GM18507 (cell line): Measurements from ENCODE around the gene AASDH.
"Not testable (repeated sequence)": the region's sequence is repeated elsewhere in the genome, so short reads cannot be mapped to it uniquely, and the experiment has no call there.

ENCODE experiments used
- DNase-seq: peaks from one replicate; pipeline ENCODE4 v3.0.0; 2011; ENCODE audit warnings: low read depth; ENCODE audit not compliant: insufficient read length; ENCODE audit errors: extremely low spot score
- FAIRE-seq: peaks from 2 replicates; lab custom pipeline; 2011; peaks lifted over from hg19 to GRCh38; lab: Jason Lieb, UNC

The AASDH gene

DNA sequence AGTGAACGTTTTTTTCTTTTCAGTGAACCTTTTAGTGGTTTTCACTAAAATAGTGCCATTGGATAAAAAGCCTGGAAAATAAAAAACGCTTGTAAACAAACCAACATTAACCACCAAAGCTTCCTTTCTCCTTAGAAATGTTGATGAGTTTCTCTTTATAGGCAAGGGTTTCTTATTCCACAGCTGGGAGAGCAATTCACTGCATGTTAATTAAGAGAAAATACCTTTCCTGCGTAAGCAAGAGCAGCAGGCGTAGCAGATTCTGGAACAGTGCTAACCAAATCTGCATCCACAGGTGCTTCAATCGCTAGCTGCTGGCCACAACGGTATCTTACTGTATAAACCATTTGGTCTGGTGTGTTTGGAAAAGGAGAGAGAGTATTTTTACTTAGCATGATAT, 13.3 kb upstream of the AASDH start:
- DNase-seq = no peak
- no peak for FAIRE-seq

DNA sequence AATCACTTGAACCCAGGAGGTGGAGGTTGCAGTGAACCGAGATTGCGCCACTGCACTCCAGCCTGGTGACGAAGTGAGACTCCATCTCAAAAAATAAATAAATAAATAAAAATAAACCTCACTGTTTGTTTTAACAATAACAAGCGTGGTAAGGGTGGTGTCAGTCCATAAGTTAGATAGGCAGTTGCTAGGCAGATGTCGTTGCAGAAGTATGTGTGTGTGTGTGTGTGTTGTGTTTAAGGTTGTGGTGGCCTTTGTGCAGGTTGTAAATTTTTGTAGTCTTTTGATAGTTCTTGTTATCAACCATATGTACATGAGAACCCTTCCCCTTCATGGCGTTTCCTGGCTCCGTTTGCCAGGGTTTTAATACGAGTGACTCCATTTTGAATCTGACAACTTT, 4.0 kb upstream of the AASDH start:
- FAIRE-seq = no peak
- DNase-seq = no peak

DNA sequence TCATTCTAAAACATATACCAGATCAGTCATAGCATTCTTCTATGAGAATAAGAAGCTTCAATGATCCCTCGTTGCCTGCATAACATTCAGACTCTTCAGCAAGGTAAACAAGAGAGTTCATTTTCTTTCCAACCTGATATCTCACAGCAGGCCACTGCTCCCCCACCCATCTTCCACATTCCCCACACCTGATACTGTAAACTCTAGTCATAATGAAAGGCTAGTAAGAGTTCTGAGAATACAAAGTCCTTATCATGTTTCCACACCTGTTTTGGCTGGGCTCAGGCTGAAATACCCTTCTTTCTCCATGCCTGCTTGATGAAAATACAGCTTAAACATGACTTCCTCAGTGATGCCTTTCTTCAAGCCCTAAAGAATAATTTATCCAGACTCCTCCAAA, 2.3 kb upstream of the AASDH start:
- FAIRE-seq (no peak), DNase-seq (no peak)

DNA sequence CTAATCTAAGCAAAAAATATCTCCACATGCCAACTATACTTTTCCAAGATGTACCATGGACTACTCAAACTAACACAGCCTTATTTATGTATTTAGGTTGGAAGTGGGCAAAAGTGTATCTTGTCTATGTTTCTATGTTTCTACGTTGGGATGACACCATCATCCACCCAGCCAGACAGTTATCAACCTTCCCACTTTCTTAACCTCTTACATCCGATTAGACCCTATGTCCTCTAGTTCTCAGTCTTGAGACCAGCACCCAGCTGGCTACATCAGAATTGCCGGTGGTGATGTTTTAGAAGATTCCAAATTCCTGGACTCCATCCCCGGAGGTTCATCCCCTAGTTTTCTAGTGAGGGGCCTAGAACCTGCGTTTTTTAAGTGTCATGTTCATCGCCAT, 1.0 kb upstream of the AASDH start:
- FAIRE-seq = peak; percentile 35

DNA sequence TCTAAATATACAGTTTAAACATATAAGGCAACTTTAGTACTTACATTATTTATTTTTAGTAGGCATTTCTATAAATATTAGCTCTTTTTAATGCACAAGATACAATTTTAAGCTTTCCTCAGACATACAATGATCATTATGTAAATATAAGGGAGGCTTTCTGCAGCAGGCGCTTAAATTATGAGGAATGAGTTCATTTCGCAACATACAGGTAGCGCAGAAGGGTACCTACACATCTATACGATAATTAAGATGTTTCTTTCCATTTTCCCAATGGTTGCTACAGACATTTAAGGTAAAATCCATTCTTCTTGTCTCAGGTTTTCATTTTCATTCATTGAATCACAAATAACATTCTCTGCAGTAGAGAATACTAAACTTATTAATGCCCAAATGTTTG, 1.2 kb downstream of the AASDH start:
- DNase-seq = no peak

More for the DNA sequence above, 1.0 kb upstream of the AASDH start:
- DNase-seq = no peak

DNA sequence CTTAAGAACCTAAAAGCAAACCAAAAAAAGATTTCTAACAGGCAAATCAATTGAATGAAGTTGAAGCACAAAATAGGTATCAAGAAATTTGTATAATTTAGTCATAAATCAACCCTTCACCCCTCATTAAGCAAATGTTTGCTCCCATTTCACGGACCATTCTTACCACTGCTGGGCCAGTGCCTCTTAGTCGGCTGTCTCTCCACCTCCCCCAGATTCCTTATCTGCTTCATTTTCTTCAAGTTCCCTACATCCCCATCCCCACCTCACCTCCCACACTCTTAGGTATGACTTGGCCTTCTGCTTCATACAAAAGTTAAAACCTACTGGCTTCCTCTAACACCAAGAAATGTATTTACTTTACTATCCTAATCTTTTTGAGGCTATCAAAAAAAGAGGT, 11.8 kb downstream of the AASDH start:
- DNase-seq = no peak
- FAIRE-seq = no peak

More for the DNA sequence above, 1.2 kb downstream of the AASDH start:
- no peak for FAIRE-seq

DNA sequence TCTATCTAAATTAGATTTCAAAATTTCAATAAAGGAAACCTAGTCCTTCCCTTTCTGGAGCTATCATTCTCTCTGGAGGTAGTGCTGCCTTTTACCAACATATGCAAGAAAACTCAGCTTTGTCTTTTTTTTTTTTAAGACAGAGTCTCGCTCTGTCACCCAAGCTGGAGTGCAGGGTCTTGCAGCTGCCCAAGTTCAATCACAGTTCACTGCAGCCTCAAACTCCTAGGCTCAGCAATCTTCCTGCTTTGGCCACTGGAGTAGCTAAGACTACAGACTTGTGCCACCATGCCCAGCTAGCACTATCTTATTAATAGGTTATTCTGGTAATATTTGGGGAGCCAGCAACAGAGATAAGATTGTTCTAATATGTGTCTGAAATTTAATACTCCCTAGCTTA, 12.3 kb downstream of the AASDH start:
- DNase-seq (no peak), FAIRE-seq (no peak)

DNA sequence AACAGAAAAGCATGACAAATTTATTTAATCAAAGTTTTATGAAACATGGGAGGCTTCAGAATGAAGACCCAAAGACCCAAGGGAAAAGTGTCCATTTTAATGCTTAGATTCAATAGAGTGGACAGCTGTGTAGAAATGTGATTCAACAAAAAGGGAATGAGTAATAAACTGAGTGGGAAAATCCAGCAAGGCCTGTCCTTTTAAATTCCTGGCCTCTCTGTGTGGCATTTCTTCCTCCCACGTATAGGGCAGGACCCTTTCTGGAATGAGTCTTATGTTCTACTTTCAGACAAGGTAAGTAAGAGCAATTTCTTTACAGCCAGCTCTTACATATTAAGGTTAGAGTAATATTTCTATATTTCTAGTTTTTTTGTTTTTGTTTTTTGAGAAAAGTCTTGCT, 14.5 kb downstream of the AASDH start:
- no peak for DNase-seq
- no peak for FAIRE-seq

DNA sequence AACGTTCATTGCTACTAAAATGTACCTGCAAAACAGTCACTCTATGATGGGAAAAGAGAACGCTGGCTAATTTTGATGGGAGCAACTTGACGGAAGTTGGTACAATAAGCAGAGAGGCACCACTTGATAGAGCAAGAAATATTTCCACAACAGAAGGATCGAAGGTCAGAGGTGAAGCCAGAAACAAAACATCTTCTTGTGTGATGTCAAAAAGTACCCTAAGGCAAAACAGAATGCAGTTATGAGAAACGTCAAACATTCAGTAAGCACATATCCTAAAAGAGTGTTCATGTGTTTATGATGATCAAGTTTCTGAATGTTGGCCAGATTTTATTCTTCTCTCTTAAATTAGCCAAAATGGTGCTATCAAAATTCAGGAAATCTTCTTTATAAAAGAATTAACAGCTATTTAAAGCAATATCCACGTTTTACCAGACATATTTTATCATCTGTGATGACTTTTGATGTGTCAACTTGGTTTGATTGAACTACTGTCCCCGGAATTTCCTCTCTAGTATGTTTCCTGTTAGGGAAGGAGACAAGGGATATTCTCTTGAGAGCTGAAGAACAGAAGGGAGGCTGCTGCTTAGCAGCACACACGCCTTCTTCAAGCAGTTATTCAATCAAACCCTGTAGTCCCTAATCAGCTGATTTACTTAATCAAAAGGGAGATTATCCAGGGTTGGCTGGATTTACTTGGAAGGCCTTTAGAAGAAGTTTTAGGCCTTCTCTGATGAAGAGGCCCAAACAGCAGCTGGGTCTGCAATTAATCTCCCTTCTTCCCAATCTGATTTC, 15.7 kb downstream of the AASDH start:
- DNase-seq (no peak), FAIRE-seq (no peak)

DNA sequence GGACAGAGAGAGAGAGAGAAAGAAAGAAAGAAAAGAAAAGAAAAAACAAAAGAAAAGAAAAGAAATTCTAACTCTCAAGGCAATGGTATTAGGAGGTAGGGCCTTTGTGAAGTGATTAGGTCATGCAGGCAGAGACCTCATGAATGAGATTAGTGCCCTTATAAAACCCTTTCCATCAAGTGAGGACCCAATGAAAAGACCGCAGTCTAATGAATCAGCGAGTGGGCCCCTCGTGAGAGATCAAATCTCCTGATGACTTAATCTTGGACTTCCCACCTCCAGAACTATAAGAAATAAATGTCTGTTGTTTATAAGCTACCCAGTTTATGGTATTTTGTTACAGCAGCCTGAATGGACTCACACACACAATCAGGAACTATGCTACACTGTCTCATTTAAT, 16.9 kb downstream of the AASDH start:
- DNase-seq = no peak
- no peak for FAIRE-seq

DNA sequence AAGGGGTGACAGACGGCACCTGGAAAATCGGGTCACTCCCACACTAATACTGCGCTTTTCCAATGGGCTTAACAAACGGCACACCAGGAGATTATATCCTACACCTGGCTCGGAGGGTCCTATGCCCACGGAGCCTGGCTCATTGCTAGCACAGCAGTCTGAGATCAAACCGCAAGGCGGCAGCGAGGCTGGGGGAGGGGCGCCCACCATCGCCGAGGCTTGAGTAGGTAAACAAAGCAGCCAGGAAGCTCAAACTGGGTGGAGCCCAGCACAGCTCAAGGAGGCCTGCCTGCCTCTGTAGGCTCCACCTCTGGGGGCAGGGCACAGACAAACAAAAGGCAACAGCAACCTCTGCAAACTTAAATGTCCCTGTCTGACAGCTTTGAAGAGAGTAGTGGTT, 24.3 kb downstream of the AASDH start:
- not testable (repeated sequence) for DNase-seq, FAIRE-seq

DNA sequence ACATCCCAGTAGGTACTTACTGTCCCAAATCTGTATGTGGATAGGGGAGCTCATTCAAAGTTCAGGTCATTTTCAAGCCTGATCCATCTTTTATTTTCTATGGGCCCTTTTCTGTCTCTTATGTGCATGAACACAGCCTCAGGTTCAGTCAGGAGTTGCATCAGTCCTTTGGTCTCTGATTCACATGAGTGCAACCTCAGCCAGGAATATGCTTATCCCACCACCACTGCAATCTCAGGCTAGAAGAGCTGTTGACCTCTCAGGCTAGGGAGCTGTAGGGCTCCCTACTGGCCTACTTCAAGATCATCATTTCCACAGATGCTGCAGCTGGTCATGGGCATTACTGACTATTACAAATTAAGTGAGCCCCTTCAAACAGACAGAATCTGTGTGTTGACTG, 27.2 kb downstream of the AASDH start:
- DNase-seq (no peak), FAIRE-seq (no peak)

DNA sequence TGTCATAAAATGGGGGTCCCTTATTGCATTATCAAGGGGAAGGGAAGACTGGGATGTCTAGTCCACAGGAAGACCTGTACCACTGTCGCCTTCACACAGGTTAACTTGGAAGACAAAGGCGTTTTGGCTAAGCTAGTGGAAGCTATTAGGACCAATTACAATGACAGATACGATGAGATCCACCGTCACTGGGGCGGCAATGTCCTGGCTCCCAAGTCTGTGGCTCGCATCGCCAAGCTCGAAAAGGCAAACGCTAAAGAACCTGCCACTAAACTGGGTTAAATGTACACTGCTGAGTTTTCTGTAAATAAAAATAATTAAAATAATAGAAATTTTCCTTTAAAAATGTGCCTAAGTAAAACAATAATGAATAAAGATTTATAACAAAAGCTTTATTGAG, 30.6 kb downstream of the AASDH start:
- FAIRE-seq (no peak), DNase-seq (no peak)

DNA sequence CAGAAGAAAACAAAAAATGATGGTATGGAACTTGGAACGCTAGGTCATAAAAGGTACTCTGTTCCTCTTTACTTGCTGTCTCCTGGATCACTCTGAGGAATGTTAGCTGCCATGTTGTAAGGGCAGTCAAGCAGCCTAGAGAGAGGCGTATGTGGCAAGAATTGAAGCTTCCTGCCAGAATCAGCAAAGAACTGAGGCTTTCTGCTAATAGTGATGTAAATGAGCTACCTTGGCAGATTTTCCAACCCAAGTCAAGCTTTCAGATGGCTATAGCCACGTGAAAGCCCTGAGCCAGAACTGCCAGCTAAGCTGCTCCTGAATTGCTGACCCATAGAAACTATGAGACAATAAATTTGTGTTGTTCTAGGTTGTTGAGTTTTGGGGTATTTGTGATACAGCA, 38.7 kb downstream of the AASDH start:
- FAIRE-seq = no peak

DNA sequence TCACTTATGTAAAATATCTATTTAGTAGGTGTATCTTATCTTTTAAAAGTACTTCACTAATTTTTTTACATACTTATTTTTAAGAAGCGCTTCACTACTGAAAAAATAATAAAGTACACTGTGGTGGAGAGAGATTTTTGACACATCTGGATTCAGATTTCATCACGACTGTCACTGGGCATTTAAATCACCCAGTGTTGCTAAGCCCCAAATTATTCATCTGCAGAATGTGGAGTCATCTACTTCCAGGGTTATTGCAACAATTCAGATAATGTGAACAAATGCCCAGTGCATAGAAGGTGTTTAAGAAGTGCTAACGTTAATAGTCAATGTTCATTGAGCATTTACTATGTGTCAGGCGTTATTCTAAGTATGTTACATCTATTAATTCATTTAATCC, 41.8 kb downstream of the AASDH start:
- FAIRE-seq (no peak), DNase-seq (no peak)

More for the DNA sequence above, 38.7 kb downstream of the AASDH start:
- DNase-seq = no peak

DNA sequence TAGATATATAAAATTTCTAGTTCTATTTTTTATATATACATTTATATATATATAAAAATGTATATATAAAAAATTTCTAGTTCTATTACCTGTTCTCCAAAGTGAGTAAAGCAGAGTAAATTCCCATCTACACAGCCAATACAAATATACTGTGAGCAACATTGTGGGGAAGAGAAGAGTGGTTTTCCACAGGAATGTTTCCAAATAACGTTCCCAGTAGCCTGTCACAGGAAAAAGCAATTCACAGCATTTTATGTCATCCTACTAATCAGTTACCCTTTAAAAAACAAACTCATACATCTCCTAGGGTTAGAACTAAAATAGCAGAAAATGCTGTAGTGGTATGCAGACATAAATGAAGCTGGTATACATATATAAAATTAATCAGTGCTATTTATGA, 44.5 kb downstream of the AASDH start:
- DNase-seq (no peak), FAIRE-seq (no peak)

DNA sequence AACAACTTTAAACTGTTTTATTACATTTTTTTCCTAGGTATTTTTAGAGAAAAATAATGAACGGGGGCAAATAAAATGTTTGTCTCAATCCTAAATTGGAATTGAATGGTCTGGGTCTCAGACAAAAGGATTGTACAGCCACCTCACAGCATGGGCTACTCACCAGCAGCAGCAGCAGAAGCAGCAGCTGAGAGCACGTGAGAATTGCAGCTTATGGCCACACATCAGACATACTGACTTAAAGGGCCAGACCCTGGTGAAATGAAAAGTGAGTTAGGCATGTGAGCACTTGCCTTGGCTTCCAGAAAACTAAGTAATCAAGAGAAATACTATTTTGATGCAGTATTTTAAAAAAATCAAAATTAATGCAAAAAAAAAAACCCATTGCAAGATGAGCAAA, 56.6 kb downstream of the AASDH start:
- DNase-seq (no peak), FAIRE-seq (no peak)

DNA sequence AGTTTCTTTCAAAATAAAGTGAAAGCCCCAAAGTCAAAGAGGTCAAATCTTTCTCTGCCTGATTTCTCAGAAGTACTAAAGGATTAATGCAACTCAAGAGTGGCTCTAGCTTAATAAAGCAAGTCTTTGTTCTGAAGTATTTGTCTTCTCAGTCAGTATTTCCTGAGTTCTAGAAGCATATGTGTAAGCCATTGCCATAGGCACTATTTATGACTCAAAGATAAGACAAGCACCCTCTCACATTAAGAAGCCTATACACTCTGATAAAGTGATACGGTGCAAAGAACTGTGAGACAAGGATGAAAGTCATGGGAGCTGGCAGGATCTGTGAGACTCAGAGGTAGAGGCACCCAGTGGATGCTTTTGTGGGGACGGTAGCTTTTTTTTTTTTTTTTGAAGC, 60.9 kb downstream of the AASDH start:
- no peak for FAIRE-seq

DNA sequence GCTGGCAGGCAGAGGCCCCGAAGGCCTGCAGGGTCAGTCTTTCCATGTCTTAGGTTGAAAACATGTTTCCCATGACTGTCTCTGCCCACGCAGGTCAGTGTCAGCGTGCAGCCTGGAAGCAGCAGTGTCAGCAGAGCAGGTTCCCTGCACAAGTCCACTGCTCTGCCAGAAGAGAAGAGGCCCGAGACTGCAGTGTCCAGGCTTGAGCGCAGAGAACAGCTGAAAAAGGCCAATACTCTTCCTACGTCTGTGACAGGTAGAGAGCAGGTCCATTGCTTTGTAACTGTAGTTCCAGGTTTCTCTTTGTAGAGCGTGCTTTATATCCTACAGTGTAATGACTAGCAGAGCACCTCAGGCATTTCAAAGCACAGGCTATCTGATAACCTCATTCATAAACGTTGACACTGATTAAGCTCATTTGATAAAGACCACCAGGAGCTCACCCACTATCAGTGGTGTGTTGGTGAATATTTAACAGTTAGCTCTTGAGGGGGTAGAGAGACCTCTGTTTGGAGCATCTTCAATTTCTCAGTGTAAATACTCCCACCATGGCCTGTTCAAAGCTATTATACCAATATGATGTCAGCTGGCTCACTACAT, 63.2 kb downstream of the AASDH start:
- FAIRE-seq = no peak
- DNase-seq = no peak

More for the DNA sequence above, 60.9 kb downstream of the AASDH start:
- DNase-seq = no peak

DNA sequence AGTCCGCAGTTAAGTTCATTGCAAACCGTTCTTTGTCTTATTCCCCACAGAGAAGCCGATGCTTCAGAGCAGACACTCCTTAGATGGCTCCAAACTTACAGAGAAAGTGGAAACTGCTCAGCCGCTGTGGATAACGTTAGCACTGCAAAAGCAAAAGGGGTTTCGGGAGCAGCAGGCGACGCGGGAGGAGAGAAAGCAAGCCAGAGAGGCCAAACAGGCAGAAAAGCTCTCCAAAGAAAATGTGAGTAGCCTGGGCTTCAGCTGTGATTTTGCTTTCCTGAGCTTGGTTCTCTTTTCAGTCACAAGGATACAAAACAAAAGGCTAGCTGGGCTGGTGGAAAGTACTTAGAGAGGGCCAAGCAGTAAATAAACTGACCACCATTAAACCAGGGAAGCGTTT, 64.0 kb downstream of the AASDH start:
- DNase-seq (no peak), FAIRE-seq (no peak)

DNA sequence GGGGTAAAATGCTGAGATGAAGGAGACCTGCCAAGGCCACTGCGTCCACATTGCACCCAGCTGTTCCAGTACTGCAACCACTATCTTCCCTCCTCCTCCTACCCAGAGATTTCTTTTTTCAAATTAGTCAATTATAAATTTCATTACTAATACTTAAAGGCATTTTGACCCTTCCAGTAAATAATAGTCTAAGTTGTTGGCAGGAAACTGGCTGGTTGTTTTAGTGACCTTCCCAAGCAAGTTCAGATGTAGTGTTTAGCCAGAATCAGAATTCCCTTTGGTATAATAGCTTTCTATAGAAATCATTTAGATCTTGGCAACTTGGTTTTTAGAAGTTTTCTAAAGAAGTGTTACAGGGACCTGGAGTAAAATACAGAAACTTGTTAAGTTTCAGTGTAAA, 66.0 kb downstream of the AASDH start:
- FAIRE-seq = no peak
- no peak for DNase-seq
